Activated CD4-positive, alpha-beta T cell treated with anti-CD3 and anti-CD28 coated beads, Interleukin-2, Interleukin-6, amounts not matched to agents 100 ng/mL and 50 ng/mL, durations not matched to agents 16 hours and 8 hours (primary cell): ENCODE data around the gene PRELID3B.
A peak's percentile ranks its signal among the peaks of the same experiment; 100 is the strongest.

ENCODE experiments used
- DNase-seq: peaks from one replicate; pipeline ENCODE4 v3.0.0-alpha.2; 2020

PRELID3B gene

DNA sequence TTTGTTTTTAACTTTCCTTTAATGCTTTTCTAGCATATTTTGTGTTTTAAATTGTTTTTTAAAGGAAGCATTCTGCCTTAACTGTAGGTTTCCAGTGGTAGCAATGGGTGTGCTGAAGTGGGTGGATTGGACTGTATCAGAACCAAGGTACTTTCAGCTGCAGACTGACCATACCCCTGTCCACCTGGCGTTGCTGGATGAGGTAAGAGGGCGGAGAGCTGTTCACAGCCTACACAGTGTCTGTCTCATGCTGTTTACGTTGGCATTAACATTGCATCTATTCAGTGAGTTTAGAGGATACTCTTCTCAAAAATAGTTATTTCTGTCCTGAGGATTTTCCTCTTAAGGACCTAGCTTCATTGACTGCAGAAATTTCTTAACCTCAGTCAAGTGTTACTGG is 49.7 kb downstream of the PRELID3B start:
- DNase-seq, result no peak

DNA sequence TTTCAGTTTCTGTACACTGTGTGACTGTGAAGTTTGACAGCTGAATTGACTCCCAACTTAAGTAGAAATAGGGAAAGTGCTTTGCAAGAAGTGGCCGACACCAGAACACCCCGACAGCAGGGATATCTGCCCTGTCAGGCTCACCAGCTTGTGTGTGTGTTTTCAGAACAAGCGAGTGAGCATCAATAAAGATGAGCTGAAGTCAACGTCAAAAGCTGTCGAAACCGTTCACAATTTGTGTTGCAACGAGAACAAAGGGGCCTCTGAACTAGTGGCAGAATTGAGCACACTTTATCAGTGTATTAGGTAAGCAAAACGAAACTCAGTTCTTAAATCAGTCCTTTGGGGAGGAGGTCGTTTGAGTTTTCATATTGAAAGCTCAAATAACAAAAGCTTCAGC is 50.9 kb downstream of the PRELID3B start:
- DNase-seq, result no peak

DNA sequence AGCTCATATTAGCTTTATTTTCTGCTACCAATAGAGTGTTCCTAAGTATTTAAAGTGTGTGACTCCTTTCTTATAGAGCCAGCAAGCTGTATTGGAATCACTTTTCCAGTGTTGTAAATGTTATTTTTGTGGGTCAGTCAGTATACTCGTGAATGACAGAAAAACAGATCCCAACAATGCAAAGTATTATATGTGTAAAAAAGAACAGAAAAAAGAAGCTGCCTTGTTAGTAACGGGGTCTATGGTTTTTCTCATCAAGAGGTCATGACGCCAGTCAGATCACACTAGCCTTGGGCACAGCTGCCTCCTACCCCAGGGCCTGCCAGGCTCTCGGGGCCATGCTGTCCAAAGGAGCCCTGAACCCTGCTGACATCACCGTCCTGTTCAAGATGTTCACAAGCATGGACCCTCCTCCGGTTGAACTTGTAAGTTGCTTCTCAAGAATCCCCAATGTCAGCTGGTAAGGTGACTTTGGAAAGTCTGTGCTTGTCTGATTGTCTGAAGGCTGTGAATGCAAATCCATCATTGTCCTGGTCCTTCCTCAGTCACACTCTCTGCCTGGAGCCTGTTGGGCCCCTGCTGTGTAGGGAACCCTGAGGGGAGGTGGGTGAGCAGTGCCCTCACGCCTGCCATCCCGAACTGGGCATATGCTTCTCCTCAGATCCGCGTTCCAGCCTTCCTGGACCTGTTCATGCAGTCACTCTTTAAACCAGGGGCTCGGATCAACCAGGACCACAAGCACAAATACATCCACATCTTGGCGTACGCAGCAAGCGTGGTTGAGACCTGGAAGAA is 51.7 kb downstream of the PRELID3B start:
- DNase-seq, result no peak

DNA sequence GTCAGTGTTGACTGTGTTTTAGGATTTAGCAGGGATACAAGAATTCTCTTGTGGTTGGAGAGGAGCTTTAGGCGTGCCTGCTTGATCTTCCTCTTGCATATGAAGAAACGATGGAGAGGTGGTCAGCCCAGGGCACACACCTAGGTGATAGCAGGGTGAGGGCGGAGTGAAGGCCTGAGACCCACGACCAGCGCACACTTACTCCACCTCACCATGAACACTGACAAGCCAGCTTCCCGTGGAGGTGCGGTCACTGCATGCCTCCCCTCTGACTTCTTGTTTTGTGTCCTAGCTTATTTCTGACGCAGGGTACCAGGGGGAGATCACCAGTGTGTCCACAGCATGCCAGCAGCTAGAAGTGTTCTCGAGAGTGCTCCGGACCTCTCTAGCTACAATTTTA is 53.4 kb downstream of the PRELID3B start:
- DNase-seq, result no peak

DNA sequence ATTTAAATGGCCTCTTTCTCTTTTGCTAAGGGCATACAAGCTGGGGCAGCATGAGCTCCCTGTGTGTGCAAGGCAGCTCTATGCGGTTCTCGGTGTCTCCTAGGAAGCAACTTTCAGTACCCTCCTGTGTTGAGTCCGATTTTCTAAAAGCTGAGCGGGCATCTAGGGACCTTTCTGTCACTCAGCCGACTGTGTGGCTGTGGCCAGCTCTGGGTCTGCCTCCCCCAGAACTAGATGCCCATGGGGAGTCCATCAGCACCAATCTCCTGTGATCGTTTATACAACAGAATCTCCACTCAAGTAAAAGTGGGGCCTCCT is 54.1 kb downstream of the PRELID3B start:
- DNase-seq, result no peak

DNA sequence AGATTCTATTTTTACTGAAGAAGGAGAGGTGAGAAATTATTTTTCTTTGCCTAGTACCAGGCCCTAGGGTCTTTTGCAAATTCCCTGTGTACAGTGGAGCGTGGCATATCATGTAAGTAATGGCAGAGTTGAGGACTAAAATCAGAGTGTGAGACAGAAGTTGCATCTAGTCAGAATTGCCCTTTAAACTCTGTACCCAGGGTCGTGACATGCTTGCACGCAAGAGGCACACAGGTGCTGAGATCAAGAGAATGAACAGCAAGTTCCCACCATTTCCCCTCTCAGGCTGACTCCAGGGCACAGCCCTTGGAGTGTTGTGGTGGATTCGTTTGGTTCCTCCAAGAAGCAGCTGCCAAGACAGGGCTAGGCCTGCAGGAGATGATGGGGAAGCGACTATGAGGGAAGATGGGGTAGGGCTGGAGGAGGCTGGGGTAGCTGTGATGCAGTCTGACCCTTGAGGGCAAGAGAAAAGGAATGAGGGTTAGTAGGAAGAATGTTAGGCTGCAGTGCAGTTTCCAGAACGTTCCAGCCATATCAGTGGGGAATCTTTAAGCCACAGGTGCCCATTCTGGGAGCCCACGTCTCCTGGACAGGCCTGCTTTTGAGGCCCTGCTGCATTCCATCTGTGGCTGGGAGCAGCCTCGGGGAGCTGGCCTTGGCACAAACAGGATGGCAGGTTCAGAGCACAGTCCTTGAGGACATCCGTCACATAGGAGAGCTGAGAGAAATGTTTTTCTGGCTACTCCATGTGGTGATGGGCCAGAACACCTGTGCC is 54.6 kb downstream of the PRELID3B start:
- no peak for DNase-seq

DNA sequence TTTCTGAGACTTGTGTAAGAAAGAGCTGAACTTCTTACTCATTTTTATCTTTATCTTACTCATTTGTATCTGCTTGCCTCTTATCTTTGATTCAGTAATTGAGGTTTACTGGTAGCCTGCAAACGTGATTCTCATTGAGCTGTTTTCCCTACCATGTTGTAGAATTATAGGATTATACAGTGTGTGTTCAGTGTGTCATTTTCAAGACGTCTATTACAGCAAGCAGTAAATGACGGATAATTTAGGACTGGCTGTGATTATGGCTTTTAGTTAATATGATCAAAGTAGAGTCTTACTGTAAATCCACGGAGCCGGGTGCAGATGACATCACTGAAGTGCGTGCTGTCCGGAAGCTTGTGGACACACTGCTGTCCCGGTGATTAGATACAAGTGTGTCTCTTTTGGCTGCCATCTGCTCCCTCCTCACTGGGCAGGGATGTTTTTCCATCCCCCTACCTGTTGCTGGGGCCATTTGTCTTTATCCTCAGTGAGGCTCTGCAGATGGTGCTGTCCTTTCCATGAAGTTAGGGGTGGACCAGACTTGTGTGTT is 55.5 kb downstream of the PRELID3B start:
- DNase-seq, result peak; percentile 29

DNA sequence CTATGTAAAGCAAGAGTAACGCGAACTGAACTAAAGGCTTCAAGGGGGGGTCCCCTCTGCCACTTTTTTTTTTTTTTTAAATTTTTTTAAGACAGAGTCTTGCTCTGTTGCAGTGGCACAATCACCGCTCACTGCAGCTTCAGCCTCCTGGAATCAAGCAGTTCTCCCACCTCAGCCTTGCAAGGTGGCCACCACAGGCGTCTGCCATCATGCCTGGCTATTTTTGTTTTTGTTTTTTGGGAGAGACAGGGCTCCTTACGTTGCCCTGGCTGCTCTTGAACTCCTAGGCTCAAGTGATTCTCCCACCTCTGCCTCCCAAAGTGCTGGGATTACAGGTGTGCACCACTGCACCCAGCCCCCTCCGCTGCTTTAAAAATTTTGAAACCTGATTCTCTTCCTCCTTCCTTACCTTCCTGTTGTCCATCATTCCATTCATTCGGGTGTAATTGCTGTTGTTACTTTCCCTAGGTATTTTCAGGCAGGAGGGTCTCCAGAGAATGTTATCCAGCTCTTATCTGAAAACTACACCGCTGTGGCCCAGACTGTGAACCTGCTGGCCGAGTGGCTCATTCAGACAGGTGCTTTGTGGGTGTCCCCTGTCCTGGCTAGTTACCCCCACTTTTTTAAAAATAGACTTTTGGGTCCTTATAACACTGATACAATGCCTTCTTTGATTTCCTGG is 56.2 kb downstream of the PRELID3B start:
- no peak for DNase-seq

DNA sequence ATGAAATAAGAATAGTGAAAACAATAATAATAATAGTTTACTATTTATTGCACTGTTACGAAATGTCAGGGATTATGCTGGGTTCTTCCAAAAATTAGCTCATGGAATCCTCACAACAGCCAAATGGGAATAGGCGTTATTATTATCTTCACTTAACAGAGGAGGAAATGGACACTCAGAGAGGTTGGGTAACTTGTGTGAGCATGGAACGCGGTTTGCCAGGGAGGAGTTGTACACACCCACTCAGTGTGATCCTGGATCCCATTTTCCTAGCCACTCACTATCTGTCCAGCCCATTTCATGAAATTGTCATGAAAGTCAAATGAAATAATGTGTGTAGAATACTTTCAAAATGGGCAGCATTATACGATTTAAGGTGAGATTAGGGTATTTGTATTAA is 56.9 kb downstream of the PRELID3B start:
- DNase-seq, result no peak

DNA sequence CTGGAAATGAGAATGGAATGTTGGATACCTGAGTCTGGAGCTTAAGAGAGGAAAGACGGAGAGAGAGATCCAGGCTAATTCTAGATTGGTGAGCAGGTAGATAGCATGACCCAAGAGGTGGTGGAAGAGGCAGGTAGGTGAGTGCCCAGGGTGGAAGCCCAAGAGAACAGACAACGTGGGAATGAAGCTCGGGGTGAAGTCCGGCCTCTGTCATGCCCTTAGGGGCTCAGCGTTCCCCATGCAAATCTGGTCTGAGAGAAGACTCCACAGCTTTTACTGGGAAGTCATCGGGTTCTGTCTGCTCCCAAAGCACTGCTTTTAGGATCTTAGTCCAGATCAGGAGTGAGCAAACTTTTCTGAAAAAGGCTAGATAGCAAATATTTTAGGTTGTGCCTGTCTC is 57.9 kb downstream of the PRELID3B start:
- no peak for DNase-seq
